SK-N-SH (cell line): ENCODE data around the gene PEMT. TPM values are rescaled to one million over a fixed set of nuclear protein-coding genes. Genes with fewer than 3 reads are reported as not detected.

Source experiments
- CTCF ChIA-PET: fragments of 300-600, 350-600 bp; formaldehyde crosslinking; extraction: SDS; loops from one replicate; lab custom pipeline; 2021; lab: Yijun Ruan, JAX
- POLR2A ChIA-PET: fragments of 350-600 bp; sonication (Branson Sonifier 250); formaldehyde crosslinking; extraction: SDS; loops from one replicate; lab custom pipeline; 2020; ENCODE audit warnings: antibody characterized with exemption, inconsistent platforms; lab: Yijun Ruan, JAX
- DNase-seq: peaks from one replicate; pipeline ENCODE4 v3.0.0; 2012
- H2AFZ ChIP-seq: fragments of 200-600 bp; sonication (generic); 2 replicates; pipeline ENCODE4 v1.8.1; 2016; ENCODE audit warnings: antibody characterized with exemption, mild to moderate bottlenecking, low read depth
- H3F3A ChIP-seq: fragments of 200-600 bp; sonication (generic); replicated peaks from 2 replicates; pipeline ENCODE3; 2016; ENCODE audit warnings: antibody characterized with exemption, mild to moderate bottlenecking; ENCODE audit not compliant: insufficient read depth
- H3K27ac ChIP-seq, 2 experiments: fragments of 200-500 bp in 1 of 2; fragments of 200-600 bp in 1 of 2; sonication (Bioruptor generic) in 1 of 2; sonication (generic), shearing (Covaris generic) in 1 of 2; 2 replicates each; pipeline versions ENCODE4 v1.5.1 to v1.6.1; 2014 to 2016; ENCODE audit warnings: low read depth in 2 of 2, inconsistent platforms in 1 of 2, low read length in 1 of 2, mild to moderate bottlenecking in 1 of 2, mixed read lengths in 1 of 2
- H3K27me3 ChIP-seq: fragments of 200-600 bp; sonication (generic), shearing (Covaris generic); 2 replicates; pipeline ENCODE4 v1.6.1; 2016; ENCODE audit warnings: mixed run types; ENCODE audit not compliant: insufficient read depth
- H3K36me3 ChIP-seq, 2 experiments: fragments of 200-500 bp in 1 of 2; fragments of 200-600 bp in 1 of 2; sonication (Bioruptor generic) in 1 of 2; sonication (generic) in 1 of 2; replicated peaks in 1 of 2; 2 replicates each; pipeline versions ENCODE3 to v1.5.1; 2014 to 2016; ENCODE audit warnings: low read length in 1 of 2, mild to moderate bottlenecking in 1 of 2; ENCODE audit not compliant: insufficient read depth in 2 of 2, control insufficient read depth in 1 of 2
- H3K4me1 ChIP-seq, 2 experiments: fragments of 200-500 bp in 1 of 2; fragments of 200-600 bp in 1 of 2; sonication (Bioruptor generic) in 1 of 2; sonication (generic), shearing (Covaris generic) in 1 of 2; 2 replicates each; pipeline versions ENCODE4 v1.5.1 to v1.6.1; 2014 to 2016; ENCODE audit warnings: low read depth in 1 of 2, low read length in 1 of 2, mixed run types in 1 of 2; ENCODE audit not compliant: insufficient read depth in 2 of 2, control insufficient read depth in 1 of 2
- H3K4me2 ChIP-seq: fragments of 200-600 bp; sonication (generic), shearing (Covaris generic); 2 replicates; pipeline ENCODE4 v1.6.1; 2017; ENCODE audit warnings: mixed run types
- H3K4me3 ChIP-seq, 2 experiments: fragments of 200-500 bp in 1 of 2; fragments of 200-600 bp in 1 of 2; sonication (Bioruptor generic) in 1 of 2; sonication (generic), shearing (Covaris generic) in 1 of 2; 2 replicates each; pipeline versions ENCODE4 v1.5.1 to v1.8.1; 2014 to 2016; ENCODE audit warnings: low read depth in 2 of 2, inconsistent platforms in 1 of 2, low read length in 1 of 2, mild to moderate bottlenecking in 1 of 2, mixed read lengths in 1 of 2, moderate library complexity in 1 of 2
- H3K79me2 ChIP-seq: fragments of 200-600 bp; sonication (generic); 2 replicates; pipeline ENCODE4 v1.8.1; 2017; ENCODE audit warnings: mild to moderate bottlenecking; ENCODE audit not compliant: insufficient read depth
- H3K9ac ChIP-seq: fragments of 200-600 bp; sonication (generic); 2 replicates; pipeline ENCODE4 v1.6.1; 2017; ENCODE audit warnings: mixed run types
- H3K9me2 ChIP-seq: fragments of 200-600 bp; sonication (generic); 2 replicates; pipeline ENCODE4 v1.6.1; 2017; ENCODE audit warnings: mixed run types
- H3K9me3 ChIP-seq: fragments of 200-600 bp; sonication (generic); 2 replicates; pipeline ENCODE4 v1.6.1; 2017; ENCODE audit warnings: mixed run types, mild to moderate bottlenecking, moderate library complexity
- H4K20me1 ChIP-seq: fragments of 200-600 bp; sonication (generic); 2 replicates; pipeline ENCODE4 v1.6.1; 2017; ENCODE audit warnings: mild to moderate bottlenecking, mixed run types; ENCODE audit not compliant: insufficient read depth
- CHD2 ChIP-seq: fragments of 150-350 bp; IDR thresholded peaks from 2 replicates; pipeline ENCODE4 v1.6.1; 2018; ENCODE audit warnings: low read length; ENCODE audit not compliant: partially characterized antibody
- ELF1 ChIP-seq: IDR thresholded peaks from 2 replicates; pipeline ENCODE4 v1.4.0; 2012
- EP300 ChIP-seq, 2 experiments: IDR thresholded peaks; 2 replicates each; pipeline versions ENCODE4 v1.4.0 to v1.6.1; 2012; ENCODE audit warnings: borderline replicate concordance in 1 of 2, low read depth in 1 of 2, low read length in 1 of 2
- FOXJ3 ChIP-seq: sonication (generic); formaldehyde crosslinking; IDR thresholded peaks from 2 replicates; pipeline ENCODE4 v1.5.1; 2020; ENCODE audit warnings: mild to moderate bottlenecking, missing genetic modification reagents
- GABPA ChIP-seq: IDR thresholded peaks from 2 replicates; pipeline ENCODE4 v1.4.0; 2012; ENCODE audit warnings: low read depth, mild to moderate bottlenecking
- GATA2 ChIP-seq: sonication (generic); formaldehyde crosslinking; IDR thresholded peaks from 2 replicates; pipeline ENCODE4 v1.5.0; 2020; ENCODE audit warnings: mild to moderate bottlenecking, missing genetic modification reagents
- JUND ChIP-seq: IDR thresholded peaks from 2 replicates; pipeline ENCODE4 v1.4.0; 2012
- MXI1 ChIP-seq: IDR thresholded peaks from 2 replicates; pipeline ENCODE4 v1.6.1; 2012; ENCODE audit warnings: mild to moderate bottlenecking, low read depth, low read length, improper control_type of control experiment
- POLR2AphosphoS5 ChIP-seq: IDR thresholded peaks from 2 replicates; pipeline ENCODE4 v1.6.1; 2012; ENCODE audit warnings: low read depth, low read length
- RAD21 ChIP-seq: IDR thresholded peaks from 2 replicates; pipeline ENCODE4 v1.6.1; 2012; ENCODE audit warnings: mild to moderate bottlenecking, low read length
- RCOR1 ChIP-seq: fragments of 150-350 bp; IDR thresholded peaks from 2 replicates; pipeline ENCODE4 v1.6.1; 2017; ENCODE audit warnings: antibody characterized with exemption, low read length
- RXRA ChIP-seq: IDR thresholded peaks from 2 replicates; pipeline ENCODE4 v1.4.0; 2012; ENCODE audit warnings: low read depth, mild to moderate bottlenecking, borderline replicate concordance
- SIN3A ChIP-seq: IDR thresholded peaks from 2 replicates; pipeline ENCODE4 v1.6.1; 2012; ENCODE audit warnings: low read depth, mild to moderate bottlenecking, low read length, moderate library complexity, borderline replicate concordance
- SMC3 ChIP-seq: IDR thresholded peaks from 2 replicates; pipeline ENCODE4 v1.6.1; 2012; ENCODE audit warnings: low read depth, low read length, improper control_type of control experiment
- TCF12 ChIP-seq: IDR thresholded peaks from 2 replicates; pipeline ENCODE4 v1.4.0; 2012
- YY1 ChIP-seq: IDR thresholded peaks from 2 replicates; pipeline ENCODE4 v1.4.0; 2012; ENCODE audit warnings: low read depth, mild to moderate bottlenecking
- WGBS: methylation state at CpG from one replicate; pipeline ENCODE4 v1.1.6; 2017; ENCODE audit warnings: low lambda C conversion rate; 5-methylcytosine and 5-hydroxymethylcytosine counted together
- polyA plus RNA-seq, 3 experiments: library from polyadenylated mRNA; depleted of rRNA; stranded (reverse); fragments of >200 nt; gene quantifications; 2 replicates each; pipeline ENCODE4 v1.2.3, GENCODE V29; 2012
- TF ChIP-seq, protein P1 (sequence below): IDR thresholded peaks from 2 replicates; pipeline ENCODE4 v1.6.1; 2012; ENCODE audit warnings: mild to moderate bottlenecking, low read depth, low read length, moderate library complexity
- TF ChIP-seq, protein P2 (sequence below): IDR thresholded peaks from 2 replicates; pipeline ENCODE4 v1.4.0; 2012; ENCODE audit warnings: low read depth
- TF ChIP-seq, protein P3 (sequence below): IDR thresholded peaks from 2 replicates; pipeline ENCODE4; 2012
- TF ChIP-seq, protein P4 (sequence below): fragments of 150-350 bp; IDR thresholded peaks from 2 replicates; pipeline ENCODE4 v1.6.1; 2016; ENCODE audit warnings: mild to moderate bottlenecking, low read depth, low read length
- TF ChIP-seq, protein P5 (sequence below): IDR thresholded peaks from 2 replicates; pipeline ENCODE4 v1.4.0; 2012; ENCODE audit warnings: low read depth, borderline replicate concordance

Gene PEMT
- polyA plus RNA-seq, 1 of the 3 experiments (the other 2 are of a cell fraction) = 52.8 TPM

DNA sequence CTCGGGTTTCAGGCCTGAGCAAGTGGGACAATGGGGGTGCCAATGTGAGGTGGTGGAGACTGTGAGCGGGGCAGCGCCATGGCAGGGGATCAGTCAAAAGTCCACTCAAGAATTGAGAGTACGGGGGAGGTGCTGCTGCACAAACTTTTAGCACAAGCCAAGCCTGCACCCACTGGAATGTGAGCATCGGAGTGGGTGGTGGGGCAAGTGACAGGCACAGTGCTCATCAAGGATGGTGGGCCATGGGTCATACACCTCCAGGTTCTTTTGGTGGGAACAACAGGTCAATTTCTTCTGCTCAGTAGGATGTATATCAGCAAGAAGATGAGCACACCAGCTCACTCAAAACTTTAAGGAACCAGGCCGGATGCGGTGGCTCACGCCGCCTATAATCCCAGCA is 32.4 kb upstream of the PEMT start (continued):
- TF ChIP-seq, protein P1, sequence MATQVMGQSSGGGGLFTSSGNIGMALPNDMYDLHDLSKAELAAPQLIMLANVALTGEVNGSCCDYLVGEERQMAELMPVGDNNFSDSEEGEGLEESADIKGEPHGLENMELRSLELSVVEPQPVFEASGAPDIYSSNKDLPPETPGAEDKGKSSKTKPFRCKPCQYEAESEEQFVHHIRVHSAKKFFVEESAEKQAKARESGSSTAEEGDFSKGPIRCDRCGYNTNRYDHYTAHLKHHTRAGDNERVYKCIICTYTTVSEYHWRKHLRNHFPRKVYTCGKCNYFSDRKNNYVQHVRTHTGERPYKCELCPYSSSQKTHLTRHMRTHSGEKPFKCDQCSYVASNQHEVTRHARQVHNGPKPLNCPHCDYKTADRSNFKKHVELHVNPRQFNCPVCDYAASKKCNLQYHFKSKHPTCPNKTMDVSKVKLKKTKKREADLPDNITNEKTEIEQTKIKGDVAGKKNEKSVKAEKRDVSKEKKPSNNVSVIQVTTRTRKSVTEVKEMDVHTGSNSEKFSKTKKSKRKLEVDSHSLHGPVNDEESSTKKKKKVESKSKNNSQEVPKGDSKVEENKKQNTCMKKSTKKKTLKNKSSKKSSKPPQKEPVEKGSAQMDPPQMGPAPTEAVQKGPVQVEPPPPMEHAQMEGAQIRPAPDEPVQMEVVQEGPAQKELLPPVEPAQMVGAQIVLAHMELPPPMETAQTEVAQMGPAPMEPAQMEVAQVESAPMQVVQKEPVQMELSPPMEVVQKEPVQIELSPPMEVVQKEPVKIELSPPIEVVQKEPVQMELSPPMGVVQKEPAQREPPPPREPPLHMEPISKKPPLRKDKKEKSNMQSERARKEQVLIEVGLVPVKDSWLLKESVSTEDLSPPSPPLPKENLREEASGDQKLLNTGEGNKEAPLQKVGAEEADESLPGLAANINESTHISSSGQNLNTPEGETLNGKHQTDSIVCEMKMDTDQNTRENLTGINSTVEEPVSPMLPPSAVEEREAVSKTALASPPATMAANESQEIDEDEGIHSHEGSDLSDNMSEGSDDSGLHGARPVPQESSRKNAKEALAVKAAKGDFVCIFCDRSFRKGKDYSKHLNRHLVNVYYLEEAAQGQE = no peak
- TF ChIP-seq SMC3 = no peak
- TF ChIP-seq RAD21 = no peak
- no peak for TF ChIP-seq CHD2
- TF ChIP-seq FOXJ3 (CRISPR knock-in tag) = no peak
- TF ChIP-seq EP300 (IDR thresholded peaks at IDR 0.05; ENCODE audit: borderline replicate concordance in 1 of 2, low read depth in 1 of 2, low read length in 1 of 2) = no peak
- TF ChIP-seq MXI1 = no peak

DNA sequence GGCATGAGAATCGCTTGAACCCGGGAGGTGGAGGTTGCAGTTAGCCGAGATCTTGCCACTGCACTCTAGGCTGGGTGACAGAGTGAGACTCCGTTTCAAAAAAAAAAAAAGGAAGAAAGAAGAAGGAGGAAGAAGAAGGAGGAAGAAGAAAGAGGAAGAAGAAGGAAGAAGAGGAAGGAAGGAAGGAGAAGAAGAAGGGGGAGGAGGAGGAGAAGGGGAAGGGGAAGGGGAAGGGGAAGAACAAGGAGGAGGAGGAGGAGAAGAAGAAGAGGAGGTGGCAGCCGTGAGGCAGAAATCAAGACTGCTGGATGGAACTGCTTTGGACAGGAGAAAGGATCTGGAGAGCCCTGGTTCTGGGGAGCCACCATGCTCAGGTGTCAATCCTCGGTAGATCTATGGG is 29.7 kb upstream of the PEMT start:
- Histone ChIP-seq H3F3A (no peaks in the 10 kb centered on the region), H3K27ac (no peak overlapping the region)
- TF ChIP-seq YY1 (no peak), GATA2 (CRISPR knock-in tag) (no peak), POLR2AphosphoS5 (no peak), FOXJ3 (CRISPR knock-in tag) (no peak), SIN3A (no peak), ELF1 (no peak), RAD21 (no peak), TCF12 (no peak), GABPA (no peak), JUND (no peak), RCOR1 (no peak), RXRA (no peak)
- TF ChIP-seq, protein P2, sequence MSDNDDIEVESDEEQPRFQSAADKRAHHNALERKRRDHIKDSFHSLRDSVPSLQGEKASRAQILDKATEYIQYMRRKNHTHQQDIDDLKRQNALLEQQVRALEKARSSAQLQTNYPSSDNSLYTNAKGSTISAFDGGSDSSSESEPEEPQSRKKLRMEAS = no peak
- TF ChIP-seq, protein P3, sequence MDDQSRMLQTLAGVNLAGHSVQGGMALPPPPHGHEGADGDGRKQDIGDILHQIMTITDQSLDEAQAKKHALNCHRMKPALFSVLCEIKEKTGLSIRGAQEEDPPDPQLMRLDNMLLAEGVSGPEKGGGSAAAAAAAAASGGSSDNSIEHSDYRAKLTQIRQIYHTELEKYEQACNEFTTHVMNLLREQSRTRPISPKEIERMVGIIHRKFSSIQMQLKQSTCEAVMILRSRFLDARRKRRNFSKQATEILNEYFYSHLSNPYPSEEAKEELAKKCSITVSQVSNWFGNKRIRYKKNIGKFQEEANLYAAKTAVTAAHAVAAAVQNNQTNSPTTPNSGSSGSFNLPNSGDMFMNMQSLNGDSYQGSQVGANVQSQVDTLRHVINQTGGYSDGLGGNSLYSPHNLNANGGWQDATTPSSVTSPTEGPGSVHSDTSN = no peak
- TF ChIP-seq, protein P4, sequence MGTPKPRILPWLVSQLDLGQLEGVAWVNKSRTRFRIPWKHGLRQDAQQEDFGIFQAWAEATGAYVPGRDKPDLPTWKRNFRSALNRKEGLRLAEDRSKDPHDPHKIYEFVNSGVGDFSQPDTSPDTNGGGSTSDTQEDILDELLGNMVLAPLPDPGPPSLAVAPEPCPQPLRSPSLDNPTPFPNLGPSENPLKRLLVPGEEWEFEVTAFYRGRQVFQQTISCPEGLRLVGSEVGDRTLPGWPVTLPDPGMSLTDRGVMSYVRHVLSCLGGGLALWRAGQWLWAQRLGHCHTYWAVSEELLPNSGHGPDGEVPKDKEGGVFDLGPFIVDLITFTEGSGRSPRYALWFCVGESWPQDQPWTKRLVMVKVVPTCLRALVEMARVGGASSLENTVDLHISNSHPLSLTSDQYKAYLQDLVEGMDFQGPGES = no peak
- TF ChIP-seq, protein P5, sequence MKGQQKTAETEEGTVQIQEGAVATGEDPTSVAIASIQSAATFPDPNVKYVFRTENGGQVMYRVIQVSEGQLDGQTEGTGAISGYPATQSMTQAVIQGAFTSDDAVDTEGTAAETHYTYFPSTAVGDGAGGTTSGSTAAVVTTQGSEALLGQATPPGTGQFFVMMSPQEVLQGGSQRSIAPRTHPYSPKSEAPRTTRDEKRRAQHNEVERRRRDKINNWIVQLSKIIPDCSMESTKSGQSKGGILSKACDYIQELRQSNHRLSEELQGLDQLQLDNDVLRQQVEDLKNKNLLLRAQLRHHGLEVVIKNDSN = no peak
- TF ChIP-seq, all 33 proteins: peak for 0
- Histone ChIP-seq H3K36me3 (no peaks in the 10 kb centered on the region), H3K4me2 (no peak overlapping the region), H3K4me3 (no peak overlapping the region), H3K79me2 (no peaks in the 10 kb centered on the region), H3K9me2 (no peaks in the 10 kb centered on the region), H3K4me1 (no peaks in the 10 kb centered on the region), H3K9ac (no peak overlapping the region), H2AFZ (no peak overlapping the region), H4K20me1 (no peaks in the 10 kb centered on the region), H3K9me3 (no peaks in the 10 kb centered on the region), H3K27me3 (no peaks in the 10 kb centered on the region)
- no peak for DNase-seq
- CTCF ChIA-PET = interaction anchor here (2.2 kb wide), 1 partner anchor 8 kb away, joined by 10 read pairs; no protein-coding TSS in a partner anchor
- POLR2A ChIA-PET = no interaction called here
- 72% methylated on average over 6 of the region's 6 CpGs for WGBS
